ENCODE data around the gene SYT11. TPM values are rescaled to one million over a fixed set of nuclear protein-coding genes. Genes with fewer than 3 reads are reported as not detected.

Gene SYT11, protein sequence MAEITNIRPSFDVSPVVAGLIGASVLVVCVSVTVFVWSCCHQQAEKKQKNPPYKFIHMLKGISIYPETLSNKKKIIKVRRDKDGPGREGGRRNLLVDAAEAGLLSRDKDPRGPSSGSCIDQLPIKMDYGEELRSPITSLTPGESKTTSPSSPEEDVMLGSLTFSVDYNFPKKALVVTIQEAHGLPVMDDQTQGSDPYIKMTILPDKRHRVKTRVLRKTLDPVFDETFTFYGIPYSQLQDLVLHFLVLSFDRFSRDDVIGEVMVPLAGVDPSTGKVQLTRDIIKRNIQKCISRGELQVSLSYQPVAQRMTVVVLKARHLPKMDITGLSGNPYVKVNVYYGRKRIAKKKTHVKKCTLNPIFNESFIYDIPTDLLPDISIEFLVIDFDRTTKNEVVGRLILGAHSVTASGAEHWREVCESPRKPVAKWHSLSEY
- total RNA-seq (ENCODE audit: low replicate concordance): 6.3 TPM in 2 replicates

DNA sequence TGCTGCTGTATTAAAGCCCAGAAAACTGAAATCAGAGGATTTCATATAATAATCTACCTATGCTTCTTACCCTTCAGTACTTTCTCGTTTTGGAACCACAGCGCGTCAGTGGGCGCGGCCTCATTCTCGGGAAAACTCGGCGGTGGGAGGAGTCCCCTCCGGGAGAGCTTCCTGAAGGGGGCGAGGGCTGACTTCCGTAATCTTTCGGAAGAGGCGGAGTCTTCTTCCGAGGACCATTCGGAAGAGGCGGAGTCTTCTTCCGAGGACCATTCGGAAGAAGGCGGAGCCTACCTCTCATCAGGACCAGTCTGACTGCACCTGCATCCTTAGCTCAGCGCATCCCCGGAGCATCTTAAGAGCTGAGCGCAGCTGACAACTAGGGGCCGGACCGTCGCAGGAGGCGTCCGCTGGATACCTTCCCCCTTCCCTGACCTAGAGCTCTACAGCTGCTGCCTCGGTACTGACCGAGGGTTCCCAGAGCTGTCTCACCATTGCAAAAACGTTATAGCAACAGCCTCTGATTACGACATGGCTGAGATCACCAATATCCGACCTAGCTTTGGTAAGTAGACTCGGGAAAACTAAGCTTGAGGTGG lies at the start of gene SYT11:
SYT11 (plus strand) TSS at position 334 of the 596 bp plus-strand sequence; CDS start at position 529, 195 bp downstream.
- Mint-ChIP-seq H3K4me1 (peaks cover 35% of the 10 kb centered on the region), H3K4me3 (peak within 1 kb of the TSS; percentile 98), H3K27ac (peak within 1 kb of the TSS; percentile 89), H3K9me3 (no peaks in the 10 kb centered on the region), H3K36me3 (peaks cover 8% of the 10 kb centered on the region), H3K27me3 (ENCODE audit: insufficient read depth, low read depth) (peaks cover 3% of the 10 kb centered on the region)
- no peak within 1 kb of the TSS for H2AFZ ChIP-seq (replicated peaks)
- peak; percentile 99 for DNase-seq (ENCODE audit: low spot score)
- no peak within 1 kb of the TSS for H3K9ac ChIP-seq
- H3K27me3 ChIP-seq: peaks cover 32% of the 10 kb centered on the region
- H4K20me1 ChIP-seq (ENCODE audit: low read depth): no peaks in the 10 kb centered on the region
- TF ChIP-seq EZH2phosphoT487 (IDR thresholded peaks at IDR 0.05) (no peak), EZH2 (IDR thresholded peaks at IDR 0.05) (no peak)
- TF ChIP-seq, protein P1, sequence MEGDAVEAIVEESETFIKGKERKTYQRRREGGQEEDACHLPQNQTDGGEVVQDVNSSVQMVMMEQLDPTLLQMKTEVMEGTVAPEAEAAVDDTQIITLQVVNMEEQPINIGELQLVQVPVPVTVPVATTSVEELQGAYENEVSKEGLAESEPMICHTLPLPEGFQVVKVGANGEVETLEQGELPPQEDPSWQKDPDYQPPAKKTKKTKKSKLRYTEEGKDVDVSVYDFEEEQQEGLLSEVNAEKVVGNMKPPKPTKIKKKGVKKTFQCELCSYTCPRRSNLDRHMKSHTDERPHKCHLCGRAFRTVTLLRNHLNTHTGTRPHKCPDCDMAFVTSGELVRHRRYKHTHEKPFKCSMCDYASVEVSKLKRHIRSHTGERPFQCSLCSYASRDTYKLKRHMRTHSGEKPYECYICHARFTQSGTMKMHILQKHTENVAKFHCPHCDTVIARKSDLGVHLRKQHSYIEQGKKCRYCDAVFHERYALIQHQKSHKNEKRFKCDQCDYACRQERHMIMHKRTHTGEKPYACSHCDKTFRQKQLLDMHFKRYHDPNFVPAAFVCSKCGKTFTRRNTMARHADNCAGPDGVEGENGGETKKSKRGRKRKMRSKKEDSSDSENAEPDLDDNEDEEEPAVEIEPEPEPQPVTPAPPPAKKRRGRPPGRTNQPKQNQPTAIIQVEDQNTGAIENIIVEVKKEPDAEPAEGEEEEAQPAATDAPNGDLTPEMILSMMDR (IDR thresholded peaks at IDR 0.05): no peak
- peak within 1 kb of the TSS; percentile 50 for H3K4me3 ChIP-seq
- no peaks in the 10 kb centered on the region for H3K36me3 ChIP-seq
- no peak within 1 kb of the TSS for H3K27ac ChIP-seq
- H3K4me1 ChIP-seq: peaks cover 6% of the 10 kb centered on the region
- no peaks in the 10 kb centered on the region for H3K9me3 ChIP-seq (ENCODE audit: low read depth)
- H3K79me2 ChIP-seq (ENCODE audit: low read depth): peaks cover 31% of the 10 kb centered on the region
- peak within 1 kb of the TSS; percentile 58 for H3K4me2 ChIP-seq
- H3F3A ChIP-seq (ENCODE audit: low read depth): peaks cover 22% of the 10 kb centered on the region

DNA sequence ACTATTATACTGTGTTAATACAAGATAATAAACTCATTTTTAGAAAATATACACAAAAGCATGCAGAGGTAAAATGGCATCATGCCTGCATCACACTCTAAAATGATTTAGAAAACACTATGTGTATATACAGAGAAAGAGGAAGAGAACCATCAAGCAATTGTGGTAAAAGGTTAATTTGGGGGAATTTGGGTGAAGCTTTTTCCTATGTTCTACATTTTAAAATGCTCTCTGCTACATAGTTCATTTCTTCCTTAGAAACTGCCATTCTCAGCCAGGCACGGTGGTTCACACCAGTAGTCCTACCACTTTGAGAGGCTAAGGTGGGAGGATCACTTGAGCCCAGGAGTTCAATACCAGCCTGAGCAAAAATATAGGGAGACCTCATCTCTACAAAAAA lies 46.5 kb upstream of the SYT11 start:
- H3K27ac ChIP-seq: no peak overlapping the region
- no peaks in the 10 kb centered on the region for H3K9me3 Mint-ChIP-seq
- H3K36me3 ChIP-seq: peaks cover 19% of the 10 kb centered on the region
- no peak for DNase-seq (ENCODE audit: low spot score)
- H3K4me3 ChIP-seq: no peak overlapping the region
- peaks cover 5% of the 10 kb centered on the region for H3F3A ChIP-seq (ENCODE audit: low read depth)
- no peak overlapping the region for H2AFZ ChIP-seq (replicated peaks)
- peaks cover 2% of the 10 kb centered on the region for H3K27me3 Mint-ChIP-seq (ENCODE audit: insufficient read depth, low read depth)
- no peak overlapping the region for H3K27ac Mint-ChIP-seq
- no peaks in the 10 kb centered on the region for H3K4me1 Mint-ChIP-seq
- no peaks in the 10 kb centered on the region for H4K20me1 ChIP-seq (ENCODE audit: low read depth)
- H3K9ac ChIP-seq: no peak overlapping the region
- H3K79me2 ChIP-seq (ENCODE audit: low read depth): no peaks in the 10 kb centered on the region
- no peak overlapping the region for H3K4me2 ChIP-seq
- H3K4me1 ChIP-seq: peaks cover 7% of the 10 kb centered on the region
- no peak overlapping the region for H3K4me3 Mint-ChIP-seq
- TF ChIP-seq EZH2phosphoT487 (IDR thresholded peaks at IDR 0.05) (no peak), EZH2 (IDR thresholded peaks at IDR 0.05) (no peak)
- TF ChIP-seq, protein P1 (IDR thresholded peaks at IDR 0.05): no peak
- peaks cover 28% of the 10 kb centered on the region for H3K36me3 Mint-ChIP-seq
- no peaks in the 10 kb centered on the region for H3K27me3 ChIP-seq
- no peaks in the 10 kb centered on the region for H3K9me3 ChIP-seq (ENCODE audit: low read depth)

DNA sequence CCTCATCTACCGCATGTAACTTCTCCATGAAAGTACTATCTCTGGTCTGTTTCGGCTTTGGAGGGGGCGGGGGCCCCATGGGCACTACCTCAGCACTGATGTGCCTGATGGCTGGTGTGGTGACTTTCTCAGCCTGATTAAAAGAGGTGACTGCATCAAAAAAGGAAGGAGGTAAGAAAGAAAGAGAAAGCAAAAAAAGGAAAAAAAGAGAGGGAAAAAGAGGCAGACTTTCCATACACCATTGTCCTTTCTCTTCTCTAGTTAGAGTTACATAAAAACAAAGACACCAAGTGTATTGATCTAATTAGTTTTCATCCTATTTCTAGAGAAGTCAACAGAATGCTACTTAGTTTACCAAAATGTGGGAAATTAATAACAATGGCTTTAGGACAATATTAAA lies 45.7 kb upstream of the SYT11 start:
- Histone ChIP-seq H3K9ac (no peak overlapping the region), H4K20me1 (ENCODE audit: low read depth) (no peaks in the 10 kb centered on the region), H3K27ac (no peak overlapping the region), H3K4me2 (no peak overlapping the region), H3F3A (ENCODE audit: low read depth) (peaks cover 5% of the 10 kb centered on the region), H3K36me3 (peaks cover 19% of the 10 kb centered on the region), H3K4me3 (no peak overlapping the region), H3K4me1 (peaks cover 7% of the 10 kb centered on the region), H3K79me2 (ENCODE audit: low read depth) (no peaks in the 10 kb centered on the region), H2AFZ (replicated peaks) (no peak overlapping the region), H3K27me3 (no peaks in the 10 kb centered on the region), H3K9me3 (ENCODE audit: low read depth) (no peaks in the 10 kb centered on the region)
- no peak overlapping the region for H3K27ac Mint-ChIP-seq
- peaks cover 27% of the 10 kb centered on the region for H3K36me3 Mint-ChIP-seq
- TF ChIP-seq EZH2phosphoT487 (IDR thresholded peaks at IDR 0.05) (no peak), EZH2 (IDR thresholded peaks at IDR 0.05) (no peak)
- TF ChIP-seq, protein P1 (IDR thresholded peaks at IDR 0.05): no peak
- peaks cover 2% of the 10 kb centered on the region for H3K27me3 Mint-ChIP-seq (ENCODE audit: insufficient read depth, low read depth)
- no peak for DNase-seq (ENCODE audit: low spot score)
- H3K4me1 Mint-ChIP-seq: no peaks in the 10 kb centered on the region
- H3K9me3 Mint-ChIP-seq: no peaks in the 10 kb centered on the region
- H3K4me3 Mint-ChIP-seq: no peak overlapping the region

Measured in neural progenitor cell (in vitro differentiated cells).